SK-N-SH (cell line): ENCODE measurements around the gene IGSF3. TPM values are rescaled to one million over a fixed set of nuclear protein-coding genes. Genes with fewer than 3 reads are reported as not detected.

ENCODE experiments used
- CTCF ChIA-PET: fragments of 300-600, 350-600 bp; formaldehyde crosslinking; extraction: SDS; loops from one replicate; lab custom pipeline; 2021; lab: Yijun Ruan, JAX
- POLR2A ChIA-PET: fragments of 350-600 bp; sonication (Branson Sonifier 250); formaldehyde crosslinking; extraction: SDS; loops from one replicate; lab custom pipeline; 2020; ENCODE audit warnings: antibody characterized with exemption, inconsistent platforms; lab: Yijun Ruan, JAX
- DNase-seq: peaks from one replicate; pipeline ENCODE4 v3.0.0; 2012
- H2AFZ ChIP-seq: fragments of 200-600 bp; sonication (generic); 2 replicates; pipeline ENCODE4 v1.8.1; 2016; ENCODE audit warnings: antibody characterized with exemption, mild to moderate bottlenecking, low read depth
- H3F3A ChIP-seq: fragments of 200-600 bp; sonication (generic); replicated peaks from 2 replicates; pipeline ENCODE3; 2016; ENCODE audit warnings: antibody characterized with exemption, mild to moderate bottlenecking; ENCODE audit not compliant: insufficient read depth
- H3K27ac ChIP-seq, 2 experiments: fragments of 200-500 bp in 1 of 2; fragments of 200-600 bp in 1 of 2; sonication (Bioruptor generic) in 1 of 2; sonication (generic), shearing (Covaris generic) in 1 of 2; 2 replicates each; pipeline versions ENCODE4 v1.5.1 to v1.6.1; 2014 to 2016; ENCODE audit warnings: low read depth in 2 of 2, inconsistent platforms in 1 of 2, low read length in 1 of 2, mild to moderate bottlenecking in 1 of 2, mixed read lengths in 1 of 2
- H3K27me3 ChIP-seq: fragments of 200-600 bp; sonication (generic), shearing (Covaris generic); 2 replicates; pipeline ENCODE4 v1.6.1; 2016; ENCODE audit warnings: mixed run types; ENCODE audit not compliant: insufficient read depth
- H3K36me3 ChIP-seq, 2 experiments: fragments of 200-500 bp in 1 of 2; fragments of 200-600 bp in 1 of 2; sonication (Bioruptor generic) in 1 of 2; sonication (generic) in 1 of 2; replicated peaks in 1 of 2; 2 replicates each; pipeline versions ENCODE3 to v1.5.1; 2014 to 2016; ENCODE audit warnings: low read length in 1 of 2, mild to moderate bottlenecking in 1 of 2; ENCODE audit not compliant: insufficient read depth in 2 of 2, control insufficient read depth in 1 of 2
- H3K4me1 ChIP-seq, 2 experiments: fragments of 200-500 bp in 1 of 2; fragments of 200-600 bp in 1 of 2; sonication (Bioruptor generic) in 1 of 2; sonication (generic), shearing (Covaris generic) in 1 of 2; 2 replicates each; pipeline versions ENCODE4 v1.5.1 to v1.6.1; 2014 to 2016; ENCODE audit warnings: low read depth in 1 of 2, low read length in 1 of 2, mixed run types in 1 of 2; ENCODE audit not compliant: insufficient read depth in 2 of 2, control insufficient read depth in 1 of 2
- H3K4me2 ChIP-seq: fragments of 200-600 bp; sonication (generic), shearing (Covaris generic); 2 replicates; pipeline ENCODE4 v1.6.1; 2017; ENCODE audit warnings: mixed run types
- H3K4me3 ChIP-seq, 2 experiments: fragments of 200-500 bp in 1 of 2; fragments of 200-600 bp in 1 of 2; sonication (Bioruptor generic) in 1 of 2; sonication (generic), shearing (Covaris generic) in 1 of 2; 2 replicates each; pipeline versions ENCODE4 v1.5.1 to v1.8.1; 2014 to 2016; ENCODE audit warnings: low read depth in 2 of 2, inconsistent platforms in 1 of 2, low read length in 1 of 2, mild to moderate bottlenecking in 1 of 2, mixed read lengths in 1 of 2, moderate library complexity in 1 of 2
- H3K79me2 ChIP-seq: fragments of 200-600 bp; sonication (generic); 2 replicates; pipeline ENCODE4 v1.8.1; 2017; ENCODE audit warnings: mild to moderate bottlenecking; ENCODE audit not compliant: insufficient read depth
- H3K9ac ChIP-seq: fragments of 200-600 bp; sonication (generic); 2 replicates; pipeline ENCODE4 v1.6.1; 2017; ENCODE audit warnings: mixed run types
- H3K9me2 ChIP-seq: fragments of 200-600 bp; sonication (generic); 2 replicates; pipeline ENCODE4 v1.6.1; 2017; ENCODE audit warnings: mixed run types
- H3K9me3 ChIP-seq: fragments of 200-600 bp; sonication (generic); 2 replicates; pipeline ENCODE4 v1.6.1; 2017; ENCODE audit warnings: mixed run types, mild to moderate bottlenecking, moderate library complexity
- H4K20me1 ChIP-seq: fragments of 200-600 bp; sonication (generic); 2 replicates; pipeline ENCODE4 v1.6.1; 2017; ENCODE audit warnings: mild to moderate bottlenecking, mixed run types; ENCODE audit not compliant: insufficient read depth
- ELF1 ChIP-seq: IDR thresholded peaks from 2 replicates; pipeline ENCODE4 v1.4.0; 2012
- EP300 ChIP-seq, 2 experiments: IDR thresholded peaks; 2 replicates each; pipeline versions ENCODE4 v1.4.0 to v1.6.1; 2012; ENCODE audit warnings: borderline replicate concordance in 1 of 2, low read depth in 1 of 2, low read length in 1 of 2
- EZH2phosphoT487 ChIP-seq: fragments of 200-600 bp; sonication (generic); IDR thresholded peaks from 2 replicates; pipeline ENCODE4 v1.6.1; 2017; ENCODE audit warnings: low read depth, mixed run types, mild to moderate bottlenecking, antibody characterized with exemption, moderate library complexity, borderline replicate concordance
- FOSL2 ChIP-seq: IDR thresholded peaks from 2 replicates; pipeline ENCODE4 v1.4.0; 2012; ENCODE audit warnings: low read depth, mild to moderate bottlenecking, moderate library complexity, borderline replicate concordance
- FOXJ3 ChIP-seq: sonication (generic); formaldehyde crosslinking; IDR thresholded peaks from 2 replicates; pipeline ENCODE4 v1.5.1; 2020; ENCODE audit warnings: mild to moderate bottlenecking, missing genetic modification reagents
- FOXM1 ChIP-seq: IDR thresholded peaks from 2 replicates; pipeline ENCODE4 v1.4.0; 2012; ENCODE audit warnings: low read depth, mild to moderate bottlenecking
- MEF2A ChIP-seq: IDR thresholded peaks from 2 replicates; pipeline ENCODE4 v1.4.0; 2012; ENCODE audit warnings: low read depth, borderline replicate concordance
- MXI1 ChIP-seq: IDR thresholded peaks from 2 replicates; pipeline ENCODE4 v1.6.1; 2012; ENCODE audit warnings: mild to moderate bottlenecking, low read depth, low read length, improper control_type of control experiment
- POLR2AphosphoS5 ChIP-seq: IDR thresholded peaks from 2 replicates; pipeline ENCODE4 v1.6.1; 2012; ENCODE audit warnings: low read depth, low read length
- RCOR1 ChIP-seq: fragments of 150-350 bp; IDR thresholded peaks from 2 replicates; pipeline ENCODE4 v1.6.1; 2017; ENCODE audit warnings: antibody characterized with exemption, low read length
- RFX5 ChIP-seq: IDR thresholded peaks from 2 replicates; pipeline ENCODE4 v1.6.1; 2012; ENCODE audit warnings: mild to moderate bottlenecking, improper control_type of control experiment, low read length
- SIN3A ChIP-seq: IDR thresholded peaks from 2 replicates; pipeline ENCODE4 v1.6.1; 2012; ENCODE audit warnings: low read depth, mild to moderate bottlenecking, low read length, moderate library complexity, borderline replicate concordance
- TCF12 ChIP-seq: IDR thresholded peaks from 2 replicates; pipeline ENCODE4 v1.4.0; 2012
- YY1 ChIP-seq: IDR thresholded peaks from 2 replicates; pipeline ENCODE4 v1.4.0; 2012; ENCODE audit warnings: low read depth, mild to moderate bottlenecking
- WGBS: methylation state at CpG from one replicate; pipeline ENCODE4 v1.1.6; 2017; ENCODE audit warnings: low lambda C conversion rate; 5-methylcytosine and 5-hydroxymethylcytosine counted together
- polyA plus RNA-seq, 3 experiments: library from polyadenylated mRNA; depleted of rRNA; stranded (reverse); fragments of >200 nt; gene quantifications; 2 replicates each; pipeline ENCODE4 v1.2.3, GENCODE V29; 2012
- TF ChIP-seq, protein P1 (sequence below): fragments of 200-600 bp; sonication (generic); IDR thresholded peaks from 2 replicates; pipeline ENCODE4 v1.6.1; 2017; ENCODE audit warnings: antibody characterized with exemption, mild to moderate bottlenecking, moderate library complexity
- TF ChIP-seq, protein P2 (sequence below): IDR thresholded peaks from 2 replicates; pipeline ENCODE4 v1.4.0; 2012; ENCODE audit warnings: low read depth, borderline replicate concordance
- TF ChIP-seq, protein P3 (sequence below): IDR thresholded peaks from 2 replicates; pipeline ENCODE4 v1.6.1; 2012; ENCODE audit warnings: mild to moderate bottlenecking, low read depth, low read length, moderate library complexity
- TF ChIP-seq, protein P4 (sequence below): fragments of 150-350 bp; IDR thresholded peaks from 2 replicates; pipeline ENCODE4 v1.6.1; 2016; ENCODE audit warnings: mild to moderate bottlenecking, low read depth, low read length

The IGSF3 gene
- polyA plus RNA-seq, 1 of the 3 experiments (the other 2 are of a cell fraction): 3.0 TPM

DNA sequence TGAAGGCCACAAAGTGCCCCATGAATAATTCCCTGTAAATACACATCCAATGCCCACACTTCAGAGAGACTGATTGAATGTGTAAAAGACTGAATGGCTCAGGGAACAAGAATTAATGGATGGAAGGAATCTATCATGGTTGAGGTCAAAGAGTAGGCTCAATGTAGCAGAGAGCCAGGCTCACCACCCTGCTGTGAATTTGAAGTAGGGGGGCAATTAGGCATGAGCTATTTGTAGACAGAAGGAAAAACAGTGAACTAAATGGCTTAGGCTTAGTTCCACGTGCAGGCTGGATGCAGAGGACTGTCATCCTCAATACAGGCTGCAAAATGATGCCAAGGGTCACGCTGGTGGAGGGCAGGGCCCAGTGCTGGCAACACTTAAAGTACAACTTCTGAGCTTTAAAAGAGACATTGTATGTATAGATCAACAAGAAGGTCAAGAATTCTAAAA, 22.9 kb upstream of the IGSF3 start:
- H3F3A ChIP-seq: no peaks in the 10 kb centered on the region
- POLR2A ChIA-PET: interaction anchor here (1.2 kb wide), 1 partner anchor 23 kb away, joined by 3 read pairs; the partner anchor contains the start of gene IGSF3
- H3K9ac ChIP-seq: no peak overlapping the region
- DNase-seq: no peak
- no peak for TF ChIP-seq MXI1
- no peak for TF ChIP-seq TCF12
- TF ChIP-seq MEF2A: no peak
- TF ChIP-seq RCOR1: no peak
- H3K9me2 ChIP-seq: no peaks in the 10 kb centered on the region
- H3K27ac ChIP-seq: peak overlapping the region in 1 of 2 experiments; percentile 81; a peak in 2 of 4 replicates
- WGBS: 25% methylated on average over 2 of the region's 2 CpGs
- CTCF ChIA-PET: interaction anchor here (1.0 to 1.6 kb wide), 4 partner anchors 39 to 116 kb away, joined by 3 to 6 read pairs (median 4); no protein-coding TSS in a partner anchor
- no peaks in the 10 kb centered on the region for H3K9me3 ChIP-seq
- peaks cover 8 to 79% of the 10 kb centered on the region in 2 experiments; a peak in 3 of 4 replicates for H3K4me1 ChIP-seq
- no peaks in the 10 kb centered on the region for H4K20me1 ChIP-seq
- no peak overlapping the region for H3K4me2 ChIP-seq
- no peak overlapping the region for H2AFZ ChIP-seq
- H3K27me3 ChIP-seq: no peaks in the 10 kb centered on the region
- no peaks in the 10 kb centered on the region for H3K79me2 ChIP-seq
- no peaks in the 10 kb centered on the region for H3K36me3 ChIP-seq
- no peak overlapping the region for H3K4me3 ChIP-seq

DNA sequence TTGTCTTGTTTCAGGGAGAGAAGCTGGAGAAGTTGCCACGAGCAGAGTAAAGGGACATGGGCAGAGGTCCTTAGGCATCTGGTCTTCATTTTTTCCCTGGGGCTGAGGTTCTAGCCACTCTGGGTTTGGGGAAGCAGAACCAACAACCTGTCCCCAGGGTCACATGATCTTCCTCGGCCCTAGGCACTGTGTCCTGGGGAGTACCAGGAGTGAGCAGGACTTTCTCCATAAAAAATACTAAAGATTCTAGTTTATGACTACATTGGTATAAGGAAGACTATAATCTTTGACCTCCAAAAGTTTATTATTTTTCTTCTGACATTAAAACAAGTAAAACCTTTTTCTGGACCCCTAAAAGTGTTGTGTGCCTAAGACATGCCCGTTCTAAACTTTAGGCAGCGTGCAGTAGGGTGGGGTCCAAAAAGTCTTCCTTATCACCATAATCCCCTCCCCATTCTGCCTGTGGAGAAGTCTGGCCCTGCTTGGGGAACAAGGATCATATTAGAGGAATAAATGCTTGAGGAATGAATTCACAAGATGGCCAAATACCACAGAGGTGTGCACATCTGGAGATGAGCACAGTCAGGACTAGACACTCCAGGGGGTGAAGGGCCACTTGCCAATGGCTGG, 19.3 kb upstream of the IGSF3 start:
- Histone ChIP-seq H3K27ac (peak overlapping the region in 1 of 2 experiments; percentile 96; a peak in 2 of 4 replicates), H2AFZ (no peak overlapping the region), H3K4me2 (no peak overlapping the region), H3K27me3 (no peaks in the 10 kb centered on the region), H3K4me3 (no peak overlapping the region), H3K9me3 (no peaks in the 10 kb centered on the region), H3K9me2 (no peaks in the 10 kb centered on the region), H3F3A (no peaks in the 10 kb centered on the region), H3K36me3 (no peaks in the 10 kb centered on the region), H3K4me1 (peaks cover 8 to 47% of the 10 kb centered on the region in 2 experiments; a peak in 3 of 4 replicates), H3K79me2 (no peaks in the 10 kb centered on the region), H3K9ac (no peak overlapping the region), H4K20me1 (no peaks in the 10 kb centered on the region)
- CTCF ChIA-PET: interaction anchor here (0.7 to 1.4 kb wide), 2 partner anchors 50 to 112 kb away, joined by 3 to 4 read pairs; no protein-coding TSS in a partner anchor
- no peak for DNase-seq
- POLR2A ChIA-PET: no interaction called here
- WGBS: 54% methylated on average over 4 of the region's 4 CpGs
- no peak for TF ChIP-seq FOXJ3 (CRISPR knock-in tag)
- no peak for TF ChIP-seq FOXM1
- no peak for TF ChIP-seq FOSL2
- no peak for TF ChIP-seq POLR2AphosphoS5
- TF ChIP-seq SIN3A: no peak
- TF ChIP-seq, protein P1, sequence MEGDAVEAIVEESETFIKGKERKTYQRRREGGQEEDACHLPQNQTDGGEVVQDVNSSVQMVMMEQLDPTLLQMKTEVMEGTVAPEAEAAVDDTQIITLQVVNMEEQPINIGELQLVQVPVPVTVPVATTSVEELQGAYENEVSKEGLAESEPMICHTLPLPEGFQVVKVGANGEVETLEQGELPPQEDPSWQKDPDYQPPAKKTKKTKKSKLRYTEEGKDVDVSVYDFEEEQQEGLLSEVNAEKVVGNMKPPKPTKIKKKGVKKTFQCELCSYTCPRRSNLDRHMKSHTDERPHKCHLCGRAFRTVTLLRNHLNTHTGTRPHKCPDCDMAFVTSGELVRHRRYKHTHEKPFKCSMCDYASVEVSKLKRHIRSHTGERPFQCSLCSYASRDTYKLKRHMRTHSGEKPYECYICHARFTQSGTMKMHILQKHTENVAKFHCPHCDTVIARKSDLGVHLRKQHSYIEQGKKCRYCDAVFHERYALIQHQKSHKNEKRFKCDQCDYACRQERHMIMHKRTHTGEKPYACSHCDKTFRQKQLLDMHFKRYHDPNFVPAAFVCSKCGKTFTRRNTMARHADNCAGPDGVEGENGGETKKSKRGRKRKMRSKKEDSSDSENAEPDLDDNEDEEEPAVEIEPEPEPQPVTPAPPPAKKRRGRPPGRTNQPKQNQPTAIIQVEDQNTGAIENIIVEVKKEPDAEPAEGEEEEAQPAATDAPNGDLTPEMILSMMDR: no peak
- no peak for TF ChIP-seq EP300 (IDR thresholded peaks at IDR 0.05; ENCODE audit: borderline replicate concordance in 1 of 2, low read depth in 1 of 2, low read length in 1 of 2)
- TF ChIP-seq, protein P2, sequence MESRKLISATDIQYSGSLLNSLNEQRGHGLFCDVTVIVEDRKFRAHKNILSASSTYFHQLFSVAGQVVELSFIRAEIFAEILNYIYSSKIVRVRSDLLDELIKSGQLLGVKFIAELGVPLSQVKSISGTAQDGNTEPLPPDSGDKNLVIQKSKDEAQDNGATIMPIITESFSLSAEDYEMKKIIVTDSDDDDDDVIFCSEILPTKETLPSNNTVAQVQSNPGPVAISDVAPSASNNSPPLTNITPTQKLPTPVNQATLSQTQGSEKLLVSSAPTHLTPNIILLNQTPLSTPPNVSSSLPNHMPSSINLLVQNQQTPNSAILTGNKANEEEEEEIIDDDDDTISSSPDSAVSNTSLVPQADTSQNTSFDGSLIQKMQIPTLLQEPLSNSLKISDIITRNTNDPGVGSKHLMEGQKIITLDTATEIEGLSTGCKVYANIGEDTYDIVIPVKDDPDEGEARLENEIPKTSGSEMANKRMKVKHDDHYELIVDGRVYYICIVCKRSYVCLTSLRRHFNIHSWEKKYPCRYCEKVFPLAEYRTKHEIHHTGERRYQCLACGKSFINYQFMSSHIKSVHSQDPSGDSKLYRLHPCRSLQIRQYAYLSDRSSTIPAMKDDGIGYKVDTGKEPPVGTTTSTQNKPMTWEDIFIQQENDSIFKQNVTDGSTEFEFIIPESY: no peak
- no peak for TF ChIP-seq EZH2phosphoT487
- TF ChIP-seq, protein P3, sequence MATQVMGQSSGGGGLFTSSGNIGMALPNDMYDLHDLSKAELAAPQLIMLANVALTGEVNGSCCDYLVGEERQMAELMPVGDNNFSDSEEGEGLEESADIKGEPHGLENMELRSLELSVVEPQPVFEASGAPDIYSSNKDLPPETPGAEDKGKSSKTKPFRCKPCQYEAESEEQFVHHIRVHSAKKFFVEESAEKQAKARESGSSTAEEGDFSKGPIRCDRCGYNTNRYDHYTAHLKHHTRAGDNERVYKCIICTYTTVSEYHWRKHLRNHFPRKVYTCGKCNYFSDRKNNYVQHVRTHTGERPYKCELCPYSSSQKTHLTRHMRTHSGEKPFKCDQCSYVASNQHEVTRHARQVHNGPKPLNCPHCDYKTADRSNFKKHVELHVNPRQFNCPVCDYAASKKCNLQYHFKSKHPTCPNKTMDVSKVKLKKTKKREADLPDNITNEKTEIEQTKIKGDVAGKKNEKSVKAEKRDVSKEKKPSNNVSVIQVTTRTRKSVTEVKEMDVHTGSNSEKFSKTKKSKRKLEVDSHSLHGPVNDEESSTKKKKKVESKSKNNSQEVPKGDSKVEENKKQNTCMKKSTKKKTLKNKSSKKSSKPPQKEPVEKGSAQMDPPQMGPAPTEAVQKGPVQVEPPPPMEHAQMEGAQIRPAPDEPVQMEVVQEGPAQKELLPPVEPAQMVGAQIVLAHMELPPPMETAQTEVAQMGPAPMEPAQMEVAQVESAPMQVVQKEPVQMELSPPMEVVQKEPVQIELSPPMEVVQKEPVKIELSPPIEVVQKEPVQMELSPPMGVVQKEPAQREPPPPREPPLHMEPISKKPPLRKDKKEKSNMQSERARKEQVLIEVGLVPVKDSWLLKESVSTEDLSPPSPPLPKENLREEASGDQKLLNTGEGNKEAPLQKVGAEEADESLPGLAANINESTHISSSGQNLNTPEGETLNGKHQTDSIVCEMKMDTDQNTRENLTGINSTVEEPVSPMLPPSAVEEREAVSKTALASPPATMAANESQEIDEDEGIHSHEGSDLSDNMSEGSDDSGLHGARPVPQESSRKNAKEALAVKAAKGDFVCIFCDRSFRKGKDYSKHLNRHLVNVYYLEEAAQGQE: no peak
- TF ChIP-seq RCOR1: no peak
- no peak for TF ChIP-seq YY1
- TF ChIP-seq, protein P4, sequence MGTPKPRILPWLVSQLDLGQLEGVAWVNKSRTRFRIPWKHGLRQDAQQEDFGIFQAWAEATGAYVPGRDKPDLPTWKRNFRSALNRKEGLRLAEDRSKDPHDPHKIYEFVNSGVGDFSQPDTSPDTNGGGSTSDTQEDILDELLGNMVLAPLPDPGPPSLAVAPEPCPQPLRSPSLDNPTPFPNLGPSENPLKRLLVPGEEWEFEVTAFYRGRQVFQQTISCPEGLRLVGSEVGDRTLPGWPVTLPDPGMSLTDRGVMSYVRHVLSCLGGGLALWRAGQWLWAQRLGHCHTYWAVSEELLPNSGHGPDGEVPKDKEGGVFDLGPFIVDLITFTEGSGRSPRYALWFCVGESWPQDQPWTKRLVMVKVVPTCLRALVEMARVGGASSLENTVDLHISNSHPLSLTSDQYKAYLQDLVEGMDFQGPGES: no peak
- no peak for TF ChIP-seq ELF1
- no peak for TF ChIP-seq RFX5
